SU-DHL-6 (cell line): ENCODE measurements around the gene PRELP.

Experiments
- H2AFZ ChIP-seq: fragments of 200-600 bp; sonication (generic); 2 replicates; pipeline ENCODE4 v1.6.1; 2014; ENCODE audit warnings: low read depth, mild to moderate bottlenecking, moderate library complexity, mixed read lengths, antibody characterized with exemption, low read length; ENCODE audit not compliant: severe bottlenecking
- H3F3A ChIP-seq: fragments of 200-600 bp; shearing (Covaris generic); 2 replicates; pipeline ENCODE4 v1.6.0; 2016; ENCODE audit warnings: antibody characterized with exemption, mild to moderate bottlenecking; ENCODE audit not compliant: insufficient read depth
- H3K27ac ChIP-seq: fragments of 200-600 bp; sonication (generic); 2 replicates; pipeline ENCODE4 v1.5.1; 2016; ENCODE audit warnings: low read depth, mild to moderate bottlenecking, low read length, moderate library complexity, mixed read lengths
- H3K27me3 ChIP-seq: fragments of 200-600 bp; sonication (generic), shearing (Covaris generic); 2 replicates; pipeline ENCODE4 v1.6.0; 2014; ENCODE audit warnings: mild to moderate bottlenecking, low read length
- H3K36me3 ChIP-seq: fragments of 200-600 bp; sonication (generic); 2 replicates; pipeline ENCODE4 v1.6.1; 2014; ENCODE audit warnings: mild to moderate bottlenecking, low read length, mixed read lengths
- H3K4me2 ChIP-seq: fragments of 300-600, 200-600 bp; shearing (Covaris generic), sonication (generic); 2 replicates; pipeline ENCODE4 v1.6.0; 2014; ENCODE audit warnings: low read length, low read depth, mild to moderate bottlenecking; ENCODE audit not compliant: poor library complexity, severe bottlenecking
- H3K4me3 ChIP-seq: fragments of 200-600 bp; sonication (generic); 2 replicates; pipeline ENCODE4 v1.5.1; 2014; ENCODE audit warnings: antibody characterized with exemption, low read length, mild to moderate bottlenecking, mixed read lengths; ENCODE audit not compliant: insufficient read depth, poor library complexity, severe bottlenecking
- H3K79me2 ChIP-seq: fragments of 200-600 bp; sonication (generic); 2 replicates; pipeline ENCODE4 v1.6.1; 2014; ENCODE audit warnings: mild to moderate bottlenecking, low read length, moderate library complexity; ENCODE audit not compliant: insufficient read depth
- H3K9ac ChIP-seq: fragments of 200-600 bp; sonication (generic); 2 replicates; pipeline ENCODE4 v1.7.0; 2014; ENCODE audit warnings: mild to moderate bottlenecking, low read length
- H3K9me2 ChIP-seq: fragments of 200-600 bp; sonication (generic); replicated peaks from 2 replicates; pipeline ENCODE4 v1.6.1; 2014; ENCODE audit warnings: low read length; ENCODE audit not compliant: insufficient read depth
- H3K9me3 ChIP-seq: fragments of 200-600 bp; sonication (generic); 2 replicates; pipeline ENCODE4 v1.6.1; 2014; ENCODE audit warnings: low read length, mixed read lengths; ENCODE audit not compliant: insufficient read depth
- H4K20me1 ChIP-seq: fragments of 200-600 bp; sonication (generic); 2 replicates; pipeline ENCODE4 v1.6.1; 2014; ENCODE audit warnings: low read depth, mild to moderate bottlenecking, antibody characterized with exemption, low read length, moderate library complexity, mixed read lengths
- CTCF ChIP-seq: fragments of 200-600 bp; sonication (generic); IDR thresholded peaks from one replicate; pipeline ENCODE4 v1.5.1; 2017; ENCODE audit warnings: antibody characterized with exemption, mild to moderate bottlenecking, low read length, moderate library complexity; ENCODE audit not compliant: insufficient read depth, poor library complexity, severe bottlenecking
- EZH2phosphoT487 ChIP-seq: fragments of 200-600 bp; sonication (generic), shearing (Covaris generic); conservative IDR thresholded peaks from 2 replicates; pipeline ENCODE4 v1.6.1; 2018; ENCODE audit warnings: mild to moderate bottlenecking, antibody characterized with exemption, low read length, moderate library complexity, mixed read lengths

PRELP gene

GRCh38 chr1:203499643-203500278 is 24.2 kb downstream of the PRELP start:
- H3K9me3 ChIP-seq: no peaks in the 10 kb centered on the region
- no peak overlapping the region for H2AFZ ChIP-seq
- no peaks in the 10 kb centered on the region for H3F3A ChIP-seq
- H3K9me2 ChIP-seq: no peaks in the 10 kb centered on the region
- no peak overlapping the region for H3K4me2 ChIP-seq
- no peaks in the 10 kb centered on the region for H3K36me3 ChIP-seq
- H3K27me3 ChIP-seq: no peaks in the 10 kb centered on the region
- H3K4me3 ChIP-seq: no peak overlapping the region
- H3K27ac ChIP-seq: no peak overlapping the region
- H4K20me1 ChIP-seq: no peaks in the 10 kb centered on the region
- H3K9ac ChIP-seq: no peak overlapping the region
- no peak for TF ChIP-seq EZH2phosphoT487
- TF ChIP-seq CTCF: no peak
- no peaks in the 10 kb centered on the region for H3K79me2 ChIP-seq

- H2AFZ ChIP-seq: no peak overlapping the region
- no peak overlapping the region for H3K9ac ChIP-seq
- H3K4me2 ChIP-seq: no peak overlapping the region
- H3K9me2 ChIP-seq: no peaks in the 10 kb centered on the region
- no peaks in the 10 kb centered on the region for H3K36me3 ChIP-seq
- no peaks in the 10 kb centered on the region for H3K27me3 ChIP-seq
- H4K20me1 ChIP-seq: no peaks in the 10 kb centered on the region
- no peak for TF ChIP-seq EZH2phosphoT487
- TF ChIP-seq CTCF: no peak
- no peak overlapping the region for H3K27ac ChIP-seq
- H3K4me3 ChIP-seq: no peak overlapping the region
- H3F3A ChIP-seq: no peaks in the 10 kb centered on the region
- H3K9me3 ChIP-seq: no peaks in the 10 kb centered on the region
- no peaks in the 10 kb centered on the region for H3K79me2 ChIP-seq
These were observed 24.7 kb downstream of the PRELP start for GRCh38 chr1:203500279-203500678.

DNA sequence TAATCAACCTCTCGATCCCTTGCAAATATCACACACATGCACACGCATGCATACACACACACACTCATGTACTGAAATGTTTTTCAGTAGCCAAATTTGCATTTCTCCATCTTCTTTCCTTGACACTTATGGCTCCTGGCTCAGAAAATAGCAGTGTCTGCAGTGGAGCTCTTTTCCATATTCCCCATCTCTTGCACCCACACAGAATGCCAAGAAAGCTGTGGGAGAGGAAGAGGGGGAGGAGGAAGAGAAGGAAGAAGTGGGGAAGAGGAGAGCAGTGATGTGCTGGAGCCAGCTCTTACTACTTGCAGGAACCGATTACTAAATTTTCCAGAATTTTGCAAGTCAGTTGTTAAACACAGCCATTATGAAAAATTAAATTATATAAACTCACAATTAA is 28.2 kb downstream of the PRELP start:
- Histone ChIP-seq H3K9me2 (no peaks in the 10 kb centered on the region), H3K9me3 (no peaks in the 10 kb centered on the region), H3K79me2 (no peaks in the 10 kb centered on the region), H3K4me3 (no peak overlapping the region), H3K27ac (no peak overlapping the region), H3K9ac (no peak overlapping the region), H3K27me3 (no peaks in the 10 kb centered on the region), H3K36me3 (no peaks in the 10 kb centered on the region), H2AFZ (no peak overlapping the region), H3K4me2 (no peak overlapping the region), H4K20me1 (no peaks in the 10 kb centered on the region), H3F3A (no peaks in the 10 kb centered on the region)
- no peak for TF ChIP-seq CTCF
- no peak for TF ChIP-seq EZH2phosphoT487
